Muscle layer of duodenum (tissue), 2 donors: ENCODE results near the gene FAM180A.
"Not testable (repeated sequence)": the region's sequence is repeated elsewhere in the genome, so short reads cannot be mapped to it uniquely, and the experiment has no call there.

Source experiments
- H3K27ac ChIP-seq: one replicate; pipeline ENCODE4 v1.7.0; 2013; ENCODE audit warnings: mild to moderate bottlenecking, low read length
- H3K27me3 ChIP-seq: one replicate; pipeline ENCODE4 v1.7.0; 2013; ENCODE audit warnings: low read depth, mild to moderate bottlenecking, control low read depth, low read length
- H3K36me3 ChIP-seq, 2 donors: one replicate each; pipeline ENCODE4 v1.7.0; 2013; ENCODE audit warnings: low read length in 2 of 2, control low read depth in 1 of 2, mild to moderate bottlenecking in 1 of 2; ENCODE audit not compliant: insufficient read depth in 2 of 2, control insufficient read depth in 1 of 2
- H3K4me1 ChIP-seq, 2 donors: one replicate each; pipeline ENCODE4 v1.7.0; 2013; ENCODE audit warnings: low read length in 2 of 2, mild to moderate bottlenecking in 2 of 2, control low read depth in 1 of 2, moderate library complexity in 1 of 2; ENCODE audit not compliant: insufficient read depth in 2 of 2, control insufficient read depth in 1 of 2
- H3K4me3 ChIP-seq, 2 donors: one replicate each; pipeline ENCODE4 v1.7.0; 2013; ENCODE audit warnings: low read length in 2 of 2, low read depth in 1 of 2, mild to moderate bottlenecking in 1 of 2
- H3K9me3 ChIP-seq, 2 donors: one replicate each; pipeline ENCODE4 v1.7.0; 2013; ENCODE audit warnings: low read length in 2 of 2, control low read depth in 1 of 2, mild to moderate bottlenecking in 1 of 2; ENCODE audit not compliant: control insufficient read depth in 1 of 2
- donor health status: healthy.

FAM180A gene

DNA sequence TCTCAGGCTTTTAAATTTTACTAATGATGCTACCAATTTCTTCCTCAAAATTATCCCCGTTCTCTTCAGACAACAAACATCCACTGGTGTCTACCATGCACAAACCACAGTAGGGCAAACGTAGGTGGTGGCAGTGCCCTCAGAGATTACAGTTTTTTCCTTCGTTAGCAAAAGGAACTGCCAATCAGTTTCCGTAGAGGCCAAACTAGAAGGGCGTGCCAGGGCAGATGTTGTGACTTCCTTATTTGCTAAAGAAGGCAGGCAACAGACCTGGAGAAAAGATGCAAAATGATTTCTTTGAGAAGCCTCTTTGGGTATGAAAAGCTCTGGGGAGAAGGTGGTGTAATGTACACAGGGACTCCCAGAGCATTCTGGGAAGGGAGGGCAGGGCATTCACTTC lies 7.6 kb upstream of the FAM180A start:
- Histone ChIP-seq H3K4me3 (no peak overlapping the region), H3K9me3 (no peaks in the 10 kb centered on the region), H3K27ac (no peak overlapping the region), H3K4me1 (peaks cover 0 to 5% of the 10 kb centered on the region in 2 donors), H3K36me3 (no peaks in the 10 kb centered on the region), H3K27me3 (no peaks in the 10 kb centered on the region)

DNA sequence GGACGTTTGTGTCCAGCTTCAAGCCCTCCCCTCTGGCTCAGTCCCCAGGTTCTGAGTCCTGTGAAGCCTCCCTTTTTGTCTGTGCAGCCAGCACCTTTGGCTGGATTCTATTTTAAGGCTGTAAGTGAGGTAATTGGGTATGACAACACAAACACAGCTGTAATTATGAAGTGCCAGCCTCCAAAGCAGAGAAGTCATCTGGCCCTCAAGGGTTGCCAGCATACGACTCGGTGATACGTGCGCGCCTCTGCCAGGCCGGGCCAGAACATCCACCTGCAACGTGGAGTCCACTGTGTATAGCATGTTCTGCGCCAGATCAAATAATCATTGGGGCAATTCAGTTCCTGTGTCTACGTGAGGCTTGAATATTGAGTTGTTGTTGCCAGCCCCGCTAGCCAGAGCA lies 6.7 kb upstream of the FAM180A start:
- no peaks in the 10 kb centered on the region for H3K36me3 ChIP-seq
- peaks cover 0 to 5% of the 10 kb centered on the region in 2 donors for H3K4me1 ChIP-seq
- no peak overlapping the region for H3K4me3 ChIP-seq
- H3K27me3 ChIP-seq: no peaks in the 10 kb centered on the region
- H3K27ac ChIP-seq: no peak overlapping the region
- no peaks in the 10 kb centered on the region for H3K9me3 ChIP-seq

GRCh38 chr7:135753616-135754413 lies 5.2 kb upstream of the FAM180A start:
- no peaks in the 10 kb centered on the region for H3K27me3 ChIP-seq
- H3K4me3 ChIP-seq: no peak overlapping the region
- no peak overlapping the region for H3K27ac ChIP-seq
- no peaks in the 10 kb centered on the region for H3K9me3 ChIP-seq
- no peaks in the 10 kb centered on the region for H3K36me3 ChIP-seq
- peaks cover 0 to 9% of the 10 kb centered on the region in 2 donors for H3K4me1 ChIP-seq

DNA sequence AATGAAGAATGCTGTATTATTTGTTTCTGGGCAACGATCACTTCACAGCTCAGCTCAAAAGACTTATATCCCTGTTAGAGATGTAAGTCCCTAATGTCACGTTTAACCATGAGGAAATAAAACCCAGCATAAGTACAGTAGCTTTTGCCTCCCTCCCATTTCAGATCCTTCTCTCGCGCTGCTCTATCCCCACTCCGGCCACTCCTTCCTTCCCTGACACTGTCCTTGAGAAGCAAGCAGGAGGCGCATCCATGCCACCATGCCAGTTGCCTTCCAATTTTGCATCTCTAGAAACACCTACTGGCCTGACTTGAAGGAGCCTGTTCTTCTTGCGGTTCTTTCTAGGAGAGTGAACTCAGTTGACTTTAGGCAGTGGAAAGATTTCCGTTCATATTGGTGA lies 1.2 kb downstream of the FAM180A start:
- Histone ChIP-seq H3K4me1 (peaks cover 0 to 5% of the 10 kb centered on the region in 2 donors), H3K27me3 (no peaks in the 10 kb centered on the region), H3K36me3 (no peaks in the 10 kb centered on the region), H3K4me3 (peak overlapping the region; percentile 35 to 38), H3K9me3 (no peaks in the 10 kb centered on the region), H3K27ac (no peak overlapping the region)

- Histone ChIP-seq H3K27ac (peak overlapping the region; percentile 45), H3K27me3 (no peaks in the 10 kb centered on the region), H3K36me3 (no peaks in the 10 kb centered on the region), H3K4me3 (no peak overlapping the region), H3K9me3 (no peaks in the 10 kb centered on the region), H3K4me1 (peaks cover 0 to 5% of the 10 kb centered on the region in 2 donors)
Measured at GRCh38 chr7:135745703-135746312, 2.8 kb downstream of the FAM180A start.

DNA sequence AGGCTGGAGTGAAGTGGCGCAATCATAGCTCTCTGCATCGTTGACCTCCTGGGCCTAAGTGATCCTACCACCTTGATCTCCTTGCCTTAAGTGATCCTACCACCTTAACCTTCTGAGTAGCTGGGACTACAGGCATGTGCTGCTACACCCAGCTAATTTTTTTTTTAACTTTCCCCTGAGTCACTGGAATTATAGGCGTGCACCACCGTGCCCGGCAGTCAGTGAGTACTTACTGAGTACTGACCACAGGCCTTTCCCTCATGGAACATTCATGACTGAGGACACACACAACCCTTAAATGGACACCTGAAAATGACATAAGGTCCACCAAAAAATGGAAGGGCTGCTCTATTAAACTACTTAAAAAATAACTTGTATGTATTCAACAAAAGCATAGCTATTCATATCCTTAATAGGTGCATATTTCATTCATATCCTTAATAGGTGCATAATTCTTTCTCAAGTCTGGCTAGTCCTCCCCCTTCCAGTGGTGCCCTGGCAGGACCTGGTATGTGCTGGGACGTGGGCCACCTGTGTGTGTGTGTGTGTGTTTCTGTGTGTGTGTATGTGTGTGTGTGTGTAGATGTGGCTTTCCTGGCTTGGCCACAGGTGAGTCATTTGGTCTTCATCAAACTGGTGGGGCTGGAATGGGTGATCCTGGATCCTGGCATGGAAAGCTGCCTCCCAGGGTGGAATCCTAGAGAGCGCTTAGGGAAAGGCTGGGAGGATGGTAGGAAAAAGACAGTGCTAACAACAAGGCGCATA lies 3.5 kb downstream of the FAM180A start:
- Histone ChIP-seq H3K4me3 (no peak overlapping the region), H3K27ac (peak overlapping the region; percentile 45), H3K36me3 (no peaks in the 10 kb centered on the region), H3K9me3 (no peaks in the 10 kb centered on the region), H3K27me3 (no peaks in the 10 kb centered on the region), H3K4me1 (peaks cover 0 to 5% of the 10 kb centered on the region in 2 donors)

GRCh38 chr7:135743907-135744731 lies 4.5 kb downstream of the FAM180A start:
- Histone ChIP-seq H3K9me3 (no peaks in the 10 kb centered on the region), H3K27ac (no peak overlapping the region), H3K36me3 (no peaks in the 10 kb centered on the region), H3K4me3 (no peak overlapping the region), H3K27me3 (no peaks in the 10 kb centered on the region), H3K4me1 (peaks cover 0 to 4% of the 10 kb centered on the region in 2 donors)

DNA sequence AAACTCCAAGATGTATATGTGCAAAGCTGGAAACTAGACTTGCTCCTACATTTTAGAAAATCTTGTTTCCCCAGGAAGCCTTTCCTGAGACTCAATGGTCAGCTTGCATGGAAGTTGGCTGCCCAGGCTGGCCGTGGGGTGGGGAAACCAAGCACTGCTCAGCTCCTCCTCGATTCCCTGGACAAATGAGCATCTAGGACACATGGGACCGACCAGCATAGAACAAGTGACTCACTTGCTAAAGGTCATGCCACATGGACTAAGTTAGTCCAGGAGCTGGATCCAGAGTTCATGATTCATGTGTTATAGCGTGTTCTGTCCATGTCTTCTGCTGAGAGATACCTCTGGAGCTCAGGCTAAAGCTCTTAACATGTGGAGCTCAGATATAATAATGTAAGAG lies 6.2 kb downstream of the FAM180A start:
- H3K36me3 ChIP-seq: no peaks in the 10 kb centered on the region
- no peaks in the 10 kb centered on the region for H3K4me1 ChIP-seq
- no peaks in the 10 kb centered on the region for H3K9me3 ChIP-seq
- no peak overlapping the region for H3K27ac ChIP-seq
- H3K4me3 ChIP-seq: no peak overlapping the region
- H3K27me3 ChIP-seq: no peaks in the 10 kb centered on the region

DNA sequence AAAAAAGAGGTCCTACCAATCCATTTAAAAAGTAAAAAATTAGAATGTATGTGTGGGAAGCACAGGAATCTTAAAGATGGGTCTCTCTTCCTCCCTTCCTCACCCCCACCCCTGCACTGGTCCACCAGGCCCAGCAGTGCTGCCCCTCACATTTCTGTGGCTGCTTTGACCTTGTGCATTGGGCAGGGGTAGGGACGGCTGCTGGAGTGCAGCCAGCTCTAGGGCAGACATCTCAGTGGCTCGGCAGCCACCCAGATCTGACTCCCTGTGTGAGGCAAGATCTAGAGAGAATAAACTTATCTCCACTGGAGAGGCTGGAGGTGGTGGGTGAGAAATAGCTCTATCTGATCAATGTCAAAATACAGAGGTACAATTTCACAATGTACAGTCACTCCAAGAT lies 6.7 kb downstream of the FAM180A start:
- Histone ChIP-seq H3K27ac (no peak overlapping the region), H3K4me1 (no peaks in the 10 kb centered on the region), H3K9me3 (no peaks in the 10 kb centered on the region), H3K36me3 (no peaks in the 10 kb centered on the region), H3K27me3 (no peaks in the 10 kb centered on the region), H3K4me3 (no peak overlapping the region)

GRCh38 chr7:135740889-135741288 lies 7.7 kb downstream of the FAM180A start:
- Histone ChIP-seq H3K27ac (no peak overlapping the region), H3K4me1 (no peaks in the 10 kb centered on the region)

GRCh38 chr7:135737306-135737647 lies 11.3 kb downstream of the FAM180A start:
- H3K36me3 ChIP-seq, H3K4me3 ChIP-seq, H3K9me3 ChIP-seq, H3K27ac ChIP-seq, H3K4me1 ChIP-seq, H3K27me3 ChIP-seq: not testable (repeated sequence)

More at GRCh38 chr7:135740889-135741288, 7.7 kb downstream of the FAM180A start:
- no peak overlapping the region for H3K4me3 ChIP-seq
- no peaks in the 10 kb centered on the region for H3K27me3 ChIP-seq
- no peaks in the 10 kb centered on the region for H3K9me3 ChIP-seq
- H3K36me3 ChIP-seq: no peaks in the 10 kb centered on the region
